Activated CD8-positive, alpha-beta T cell treated with anti-CD3 and anti-CD28 coated beads for 36 hours (primary cell): Measurements from ENCODE around the gene METTL25B. TPM values are rescaled to one million over a fixed set of nuclear protein-coding genes. Genes with fewer than 3 reads are reported as not detected.

Source experiments
- ATAC-seq: fragments of 200-7000 bp; cut with Tn5 transposase; one replicate; pipeline ENCODE4 v1.10.0; 2021; ENCODE audit warnings: mild to moderate bottlenecking, moderate library complexity
- CTCF ChIA-PET: fragments of 350-600 bp; sonication (Branson Sonifier 250); formaldehyde crosslinking; loops from one replicate; lab custom pipeline; 2021; ENCODE audit warnings: antibody characterized with exemption; lab: Charles Lee
- POLR2A ChIA-PET: fragments of 350-600 bp; sonication (Branson Sonifier 250); formaldehyde crosslinking; loops from one replicate; lab custom pipeline; 2021; ENCODE audit warnings: antibody characterized with exemption; lab: Charles Lee
- DNase-seq: peaks from one replicate; pipeline ENCODE4 v3.0.0-alpha.2; 2020
- H3K27ac Mint-ChIP-seq: one replicate; pipeline ENCODE4 v1.8.0; 2021; ENCODE audit warnings: mild to moderate bottlenecking, mixed read lengths
- H3K27me3 Mint-ChIP-seq: one replicate; pipeline ENCODE4 v1.8.0; 2021; ENCODE audit warnings: mixed read lengths
- H3K36me3 Mint-ChIP-seq: one replicate; pipeline ENCODE4 v1.8.0; 2021; ENCODE audit warnings: low read depth, mixed read lengths
- H3K4me1 Mint-ChIP-seq: one replicate; pipeline ENCODE4 v1.8.0; 2021; ENCODE audit warnings: low read depth, mixed read lengths
- H3K4me3 Mint-ChIP-seq: one replicate; pipeline ENCODE4 v1.8.0; 2021; ENCODE audit warnings: mild to moderate bottlenecking, moderate library complexity, mixed read lengths
- H3K9me3 Mint-ChIP-seq: one replicate; pipeline ENCODE4 v1.8.0; 2021; ENCODE audit warnings: mixed read lengths
- intact Hi-C: fragments of 100-400 bp; cut with micrococcal nuclease; formaldehyde crosslinking; loops from one replicate; pipeline ENCODE4 v1.10.0; 2022
- total RNA-seq, 2 experiments: library from RNA; stranded (reverse); gene quantifications; one replicate each; pipeline ENCODE4 v1.2.3, GENCODE V29; 2021
- TF ChIP-seq, protein P1 (sequence below): fragments of 200-600 bp; IDR thresholded peaks from one replicate; pipeline ENCODE4 v1.8.0; 2022; ENCODE audit warnings: antibody characterized with exemption, mild to moderate bottlenecking

METTL25B gene
- total RNA-seq, 2 experiments from 2014 or later: 32.3 to 32.5 TPM

DNA sequence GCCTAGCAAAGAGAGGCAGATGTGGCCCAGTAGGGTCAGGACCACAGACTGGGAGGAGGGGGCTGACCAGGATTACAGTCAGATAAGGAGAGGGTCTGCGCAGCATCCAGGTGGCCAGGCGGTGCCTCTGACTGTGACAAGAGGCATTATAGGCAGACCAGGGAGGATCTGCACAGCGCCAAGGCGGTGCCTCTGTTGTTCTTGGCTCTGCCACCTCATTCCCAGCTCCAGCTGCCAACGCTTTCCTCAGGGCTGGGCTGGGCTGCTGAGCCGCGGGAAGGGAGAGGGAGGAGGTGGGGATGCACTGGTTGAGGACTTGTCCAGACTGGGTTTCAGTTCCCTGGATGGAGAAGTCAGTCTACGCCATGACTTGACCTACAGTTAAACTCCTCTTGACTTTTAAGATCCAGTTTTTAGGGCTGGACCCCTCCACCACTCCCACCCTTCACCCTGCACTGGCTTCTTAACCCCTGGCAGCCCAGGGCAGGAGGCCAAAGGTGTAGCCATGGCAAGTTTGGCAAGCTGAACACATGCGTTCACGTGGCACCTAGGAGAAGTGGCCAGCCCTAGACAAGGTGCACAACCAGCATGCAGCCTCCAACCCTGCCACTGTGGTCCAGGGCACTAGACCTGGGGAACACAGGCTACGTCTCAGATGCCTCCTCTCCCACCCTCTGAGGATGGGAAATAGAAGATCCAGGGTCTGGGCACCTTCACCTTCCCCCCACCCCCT, 18.3 kb upstream of the METTL25B start:
- no peak for DNase-seq
- CTCF ChIA-PET: interaction anchor here (1.1 to 13.0 kb wide), 4 partner anchors 17 to 150 kb away, joined by 3 to 271 read pairs (median 82); partner anchors contain the start of genes ISG20L2 and METTL25B
- no peak overlapping the region for H3K27ac Mint-ChIP-seq
- H3K4me3 Mint-ChIP-seq: no peak overlapping the region
- no peaks in the 10 kb centered on the region for H3K9me3 Mint-ChIP-seq
- peaks cover 5% of the 10 kb centered on the region for H3K27me3 Mint-ChIP-seq
- TF ChIP-seq, protein P1, sequence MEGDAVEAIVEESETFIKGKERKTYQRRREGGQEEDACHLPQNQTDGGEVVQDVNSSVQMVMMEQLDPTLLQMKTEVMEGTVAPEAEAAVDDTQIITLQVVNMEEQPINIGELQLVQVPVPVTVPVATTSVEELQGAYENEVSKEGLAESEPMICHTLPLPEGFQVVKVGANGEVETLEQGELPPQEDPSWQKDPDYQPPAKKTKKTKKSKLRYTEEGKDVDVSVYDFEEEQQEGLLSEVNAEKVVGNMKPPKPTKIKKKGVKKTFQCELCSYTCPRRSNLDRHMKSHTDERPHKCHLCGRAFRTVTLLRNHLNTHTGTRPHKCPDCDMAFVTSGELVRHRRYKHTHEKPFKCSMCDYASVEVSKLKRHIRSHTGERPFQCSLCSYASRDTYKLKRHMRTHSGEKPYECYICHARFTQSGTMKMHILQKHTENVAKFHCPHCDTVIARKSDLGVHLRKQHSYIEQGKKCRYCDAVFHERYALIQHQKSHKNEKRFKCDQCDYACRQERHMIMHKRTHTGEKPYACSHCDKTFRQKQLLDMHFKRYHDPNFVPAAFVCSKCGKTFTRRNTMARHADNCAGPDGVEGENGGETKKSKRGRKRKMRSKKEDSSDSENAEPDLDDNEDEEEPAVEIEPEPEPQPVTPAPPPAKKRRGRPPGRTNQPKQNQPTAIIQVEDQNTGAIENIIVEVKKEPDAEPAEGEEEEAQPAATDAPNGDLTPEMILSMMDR: no peak
- intact Hi-C loops: no loop called here
- H3K36me3 Mint-ChIP-seq: no peaks in the 10 kb centered on the region
- peaks cover 27% of the 10 kb centered on the region for H3K4me1 Mint-ChIP-seq
- ATAC-seq: no peak
- POLR2A ChIA-PET: no interaction called here

DNA sequence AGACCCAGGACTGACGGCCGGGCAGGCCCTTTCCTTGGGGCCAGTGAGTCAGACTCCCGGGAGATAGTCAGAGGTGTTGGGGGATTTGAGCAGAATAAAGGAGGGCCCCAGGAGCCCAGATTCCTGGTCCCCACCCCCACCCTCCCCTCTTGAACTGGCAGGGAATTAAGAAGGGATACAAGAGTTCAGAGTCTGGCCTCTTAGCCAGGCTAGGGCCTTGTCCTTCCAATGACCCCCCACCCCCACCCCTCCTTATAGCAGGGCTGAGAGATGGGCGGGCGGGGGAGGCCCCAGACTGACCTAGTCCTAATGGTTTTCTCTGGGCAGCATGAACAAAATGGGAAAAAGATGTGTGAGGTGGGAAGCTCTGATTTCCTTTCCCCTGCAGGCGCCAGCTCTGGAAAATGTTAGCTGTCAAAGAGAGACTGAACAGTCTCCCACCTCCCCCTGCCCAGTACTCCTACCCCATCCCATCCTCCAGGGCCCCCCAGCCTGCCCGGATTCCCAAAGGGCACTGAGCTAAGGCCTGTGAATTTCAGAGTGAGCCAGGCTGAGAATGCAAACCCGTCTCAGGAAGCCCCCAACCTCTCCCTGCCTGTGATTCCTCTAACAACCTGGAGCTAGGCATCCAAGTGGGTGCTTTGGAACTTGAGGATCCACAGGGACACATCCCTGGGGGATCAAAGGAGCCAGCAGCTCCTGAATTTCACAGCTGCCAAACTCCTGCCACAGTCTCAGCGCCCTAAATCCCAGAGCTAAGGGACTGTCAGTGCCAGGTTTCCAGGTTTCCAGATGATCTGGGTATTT, 17.1 kb upstream of the METTL25B start:
- Mint-ChIP-seq H3K27me3 (no peaks in the 10 kb centered on the region), H3K27ac (no peak overlapping the region), H3K4me3 (no peak overlapping the region), H3K36me3 (peaks cover 2% of the 10 kb centered on the region), H3K9me3 (no peaks in the 10 kb centered on the region), H3K4me1 (peaks cover 16% of the 10 kb centered on the region)
- CTCF ChIA-PET: interaction anchor here (0.9 to 9.2 kb wide), 7 partner anchors 16 to 179 kb away, joined by 3 to 91 read pairs (median 4); partner anchors contain the start of genes ISG20L2 and METTL25B
- TF ChIP-seq, protein P1: no peak
- intact Hi-C loops: no loop called here
- no peak for DNase-seq
- POLR2A ChIA-PET: interaction anchor here (0.7 kb wide), 2 partner anchors 33 to 382 kb away, joined by 3 read pairs; no protein-coding TSS in a partner anchor
- no peak for ATAC-seq

DNA sequence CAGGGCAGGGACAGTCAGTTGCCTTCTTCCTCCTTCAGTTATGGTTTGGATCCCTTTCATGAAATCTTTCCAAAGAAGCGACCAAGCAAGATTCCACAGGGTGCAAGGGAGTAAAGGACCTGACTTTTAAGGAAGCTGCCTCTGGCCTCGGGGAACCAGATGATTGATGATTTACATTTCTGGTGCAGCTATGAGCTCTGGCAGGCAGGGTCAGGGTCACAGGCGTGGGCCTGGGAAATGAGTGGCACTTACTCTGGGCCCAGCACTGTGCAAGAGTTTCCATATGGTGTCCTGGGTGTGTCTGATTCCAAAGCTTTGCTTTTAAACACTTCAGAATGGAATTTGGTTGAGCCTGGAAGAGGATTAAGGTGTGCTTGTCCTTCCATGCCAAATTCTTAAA, 15.6 kb upstream of the METTL25B start:
- H3K4me1 Mint-ChIP-seq: peaks cover 7% of the 10 kb centered on the region
- ChIA-PET POLR2A (interaction anchor here (0.6 to 1.4 kb wide), 5 partner anchors 9 to 93 kb away, joined by 3 to 4 read pairs (median 3); no protein-coding TSS in a partner anchor), CTCF (interaction anchor here (1.8 to 9.2 kb wide), 4 partner anchors 14 to 177 kb away, joined by 4 to 91 read pairs (median 40); partner anchors contain the start of genes ISG20L2 and METTL25B)
- H3K9me3 Mint-ChIP-seq: no peaks in the 10 kb centered on the region
- intact Hi-C loops: no loop called here
- H3K4me3 Mint-ChIP-seq: no peak overlapping the region
- H3K36me3 Mint-ChIP-seq: peaks cover 8% of the 10 kb centered on the region
- no peak overlapping the region for H3K27ac Mint-ChIP-seq
- DNase-seq (no peak), ATAC-seq (no peak)
- TF ChIP-seq, protein P1: no peak
- H3K27me3 Mint-ChIP-seq: no peaks in the 10 kb centered on the region

DNA sequence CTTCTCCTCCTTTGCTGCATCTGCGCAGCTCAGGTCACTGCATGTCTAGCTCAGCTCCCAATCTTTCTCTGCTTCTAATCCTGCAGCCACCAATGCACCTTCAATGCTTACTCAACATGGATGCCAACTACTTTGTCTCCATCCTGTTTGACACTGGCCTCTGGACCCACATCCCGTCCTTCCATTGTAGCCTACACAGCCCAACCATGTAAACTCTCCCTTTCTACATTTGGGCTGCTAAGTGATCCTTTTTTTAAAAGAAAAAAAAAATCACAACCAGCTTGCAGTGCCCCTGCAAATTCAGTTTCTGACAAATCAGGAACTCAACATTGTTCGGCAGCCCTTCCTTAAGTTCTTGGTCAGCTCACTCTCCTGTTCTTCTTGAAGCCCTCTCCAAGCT, 13.4 kb upstream of the METTL25B start:
- no peak for DNase-seq
- POLR2A ChIA-PET: interaction anchor here (2.5 kb wide), 1 partner anchor 13 kb away, joined by 7 read pairs; the partner anchor contains the start of gene METTL25B
- no peaks in the 10 kb centered on the region for H3K27me3 Mint-ChIP-seq
- no peak for ATAC-seq
- no peak overlapping the region for H3K4me3 Mint-ChIP-seq
- CTCF ChIA-PET: interaction anchor here (1.1 to 9.2 kb wide), 5 partner anchors 8 to 213 kb away, joined by 3 to 91 read pairs (median 20); partner anchors contain the start of genes CRABP2, ISG20L2 and METTL25B
- TF ChIP-seq, protein P1: no peak
- intact Hi-C loops: no loop called here
- H3K9me3 Mint-ChIP-seq: no peaks in the 10 kb centered on the region
- no peak overlapping the region for H3K27ac Mint-ChIP-seq
- H3K4me1 Mint-ChIP-seq: peaks cover 3% of the 10 kb centered on the region
- H3K36me3 Mint-ChIP-seq: peaks cover 8% of the 10 kb centered on the region
